HG02623 (cell line): ENCODE results near the gene ST7L.
"Not testable (repeated sequence)": the region's sequence is repeated elsewhere in the genome, so short reads cannot be mapped to it uniquely, and the experiment has no call there.

Source experiments
- ATAC-seq: cut with Tn5 transposase; IDR thresholded peaks from one replicate; pipeline ENCODE4 v1.9.1; 2021; ENCODE audit warnings: moderate library complexity; ENCODE audit not compliant: unreplicated experiment

The ST7L gene

GRCh38 chr1:112618721-112619517 is at the start of gene ST7L:
ST7L (minus strand) TSS chr1:112619141; CDS start chr1:112619113, 28 bp downstream.
- ATAC-seq = no peak

- ATAC-seq = no peak
Measured at GRCh38 chr1:112666946-112667345, 48.0 kb upstream of the ST7L start.

GRCh38 chr1:112665857-112666256 is 46.9 kb upstream of the ST7L start:
- no peak for ATAC-seq

- ATAC-seq = no peak
Measured at GRCh38 chr1:112651205-112651604, 32.3 kb upstream of the ST7L start.

- no peak for ATAC-seq
Measured at GRCh38 chr1:112646225-112646624, 27.3 kb upstream of the ST7L start.

GRCh38 chr1:112643080-112643479 is 24.1 kb upstream of the ST7L start:
- ATAC-seq = no peak

- not testable (repeated sequence) for ATAC-seq
Measured at GRCh38 chr1:112640437-112640836, 21.5 kb upstream of the ST7L start.

GRCh38 chr1:112638110-112638428 is 19.1 kb upstream of the ST7L start:
- no peak for ATAC-seq

GRCh38 chr1:112637254-112638109 is 18.5 kb upstream of the ST7L start:
- no peak for ATAC-seq

GRCh38 chr1:112636597-112637253 is 17.8 kb upstream of the ST7L start:
- ATAC-seq = peak; percentile 38

GRCh38 chr1:112636056-112636455 is 17.1 kb upstream of the ST7L start:
- no peak for ATAC-seq

- ATAC-seq = no peak
Measured at GRCh38 chr1:112634367-112634766, 15.4 kb upstream of the ST7L start.

- no peak for ATAC-seq
Measured at GRCh38 chr1:112633628-112634027, 14.7 kb upstream of the ST7L start.

GRCh38 chr1:112629256-112629655 is 10.3 kb upstream of the ST7L start:
- ATAC-seq = no peak

GRCh38 chr1:112628516-112628915 is 9.6 kb upstream of the ST7L start:
- no peak for ATAC-seq

GRCh38 chr1:112626887-112627286 is 7.9 kb upstream of the ST7L start:
- ATAC-seq = no peak

- no peak for ATAC-seq
Measured at GRCh38 chr1:112626193-112626592, 7.3 kb upstream of the ST7L start.

- ATAC-seq = no peak
Measured at GRCh38 chr1:112625696-112626095, 6.8 kb upstream of the ST7L start.

GRCh38 chr1:112624493-112624892 is 5.6 kb upstream of the ST7L start:
- ATAC-seq = not testable (repeated sequence)

- no peak for ATAC-seq
Measured at GRCh38 chr1:112620377-112620695, 1.4 kb upstream of the ST7L start.

- peak; percentile 73 for ATAC-seq
Measured at GRCh38 chr1:112619518-112620376, 806 bp upstream of the ST7L start, which contains the start of gene CAPZA1. CAPZA1 (plus strand) TSS chr1:112619832; CDS start chr1:112619845, 13 bp downstream.
